ENCODE results near the gene MOCOS. TPM values are rescaled to one million over a fixed set of nuclear protein-coding genes. Genes with fewer than 3 reads are reported as not detected.

MOCOS gene
- total and polyA plus RNA-seq, 2 of the 8 experiments (the other 6 are each of a cell fraction or from before 2014, with no cell fraction given): 4.7 to 5.8 TPM

DNA sequence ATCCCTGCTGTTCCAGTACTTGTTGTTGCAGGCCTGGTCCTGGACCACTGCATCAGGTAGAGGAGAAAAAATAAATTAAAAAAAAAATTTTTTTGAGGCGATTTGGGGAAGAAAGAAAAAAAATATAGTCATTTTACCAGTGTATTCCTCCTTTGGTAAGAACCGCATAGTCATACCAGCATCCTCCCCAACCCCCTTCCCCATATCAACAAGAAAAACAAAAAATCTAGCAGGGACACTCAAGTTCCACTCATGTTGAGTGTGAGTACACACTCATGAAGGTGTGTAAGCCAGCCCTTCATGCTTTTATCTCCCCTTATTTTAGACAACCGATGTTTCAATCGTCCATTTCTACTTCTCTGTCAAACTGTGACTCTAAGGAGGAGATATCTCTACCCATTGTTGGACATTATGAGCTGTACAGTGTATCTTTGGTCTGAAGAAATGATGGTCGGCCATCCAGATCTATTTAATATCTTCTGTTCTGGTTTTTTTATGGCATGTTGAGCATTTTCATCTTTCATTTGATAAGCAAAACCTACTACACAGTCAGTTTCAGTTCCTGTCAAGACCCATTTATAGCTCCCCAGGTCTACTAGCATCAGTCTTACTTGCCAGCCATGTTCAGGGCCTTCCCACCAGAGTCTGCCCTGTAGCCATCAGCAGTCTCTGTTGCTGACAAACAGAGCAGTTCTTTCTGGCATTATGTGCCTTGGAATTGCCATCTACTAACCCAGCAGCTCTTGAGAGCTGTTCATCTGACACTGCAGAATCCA is 37.6 kb upstream of the MOCOS start (continued):
- TF ChIP-seq, protein P1, sequence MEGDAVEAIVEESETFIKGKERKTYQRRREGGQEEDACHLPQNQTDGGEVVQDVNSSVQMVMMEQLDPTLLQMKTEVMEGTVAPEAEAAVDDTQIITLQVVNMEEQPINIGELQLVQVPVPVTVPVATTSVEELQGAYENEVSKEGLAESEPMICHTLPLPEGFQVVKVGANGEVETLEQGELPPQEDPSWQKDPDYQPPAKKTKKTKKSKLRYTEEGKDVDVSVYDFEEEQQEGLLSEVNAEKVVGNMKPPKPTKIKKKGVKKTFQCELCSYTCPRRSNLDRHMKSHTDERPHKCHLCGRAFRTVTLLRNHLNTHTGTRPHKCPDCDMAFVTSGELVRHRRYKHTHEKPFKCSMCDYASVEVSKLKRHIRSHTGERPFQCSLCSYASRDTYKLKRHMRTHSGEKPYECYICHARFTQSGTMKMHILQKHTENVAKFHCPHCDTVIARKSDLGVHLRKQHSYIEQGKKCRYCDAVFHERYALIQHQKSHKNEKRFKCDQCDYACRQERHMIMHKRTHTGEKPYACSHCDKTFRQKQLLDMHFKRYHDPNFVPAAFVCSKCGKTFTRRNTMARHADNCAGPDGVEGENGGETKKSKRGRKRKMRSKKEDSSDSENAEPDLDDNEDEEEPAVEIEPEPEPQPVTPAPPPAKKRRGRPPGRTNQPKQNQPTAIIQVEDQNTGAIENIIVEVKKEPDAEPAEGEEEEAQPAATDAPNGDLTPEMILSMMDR (IDR thresholded peaks at IDR 0.05; ENCODE audit: control extremely low read depth in 1 of 3, insufficient read depth in 1 of 3, low read depth in 1 of 3, low read length in 3 of 3): no peak
- TF ChIP-seq POU5F1 (IDR thresholded peaks at IDR 0.05; ENCODE audit: low read depth, low read length) (no peak), TAF7 (optimal IDR thresholded peaks at IDR 0.05; ENCODE audit: borderline replicate concordance, low read depth, low read length) (no peak), CBX8 (IDR thresholded peaks at IDR 0.05; ENCODE audit: borderline replicate concordance, low read depth, low read length) (no peak), HDAC6 (IDR thresholded peaks at IDR 0.05; ENCODE audit: low read depth, low read length) (no peak), NRF1 (IDR thresholded peaks at IDR 0.05; ENCODE audit: low read depth, low read length) (no peak), POLR2AphosphoS5 (IDR thresholded peaks at IDR 0.05; ENCODE audit: low read depth, low read length) (no peak), NANOG (IDR thresholded peaks at IDR 0.05; ENCODE audit: insufficient read depth, low read depth, low read length, poor library complexity, severe bottlenecking) (no peak), TAF1 (IDR thresholded peaks at IDR 0.05; ENCODE audit: low read depth, low read length) (no peak)

Measured in H1 (cell line).